NT2/D1 (cell line): ENCODE data around the gene MRPL51.

Experiments
- SUZ12 ChIP-seq: IDR thresholded peaks from 2 replicates; pipeline ENCODE4 v1.6.1; 2011; ENCODE audit not compliant: insufficient read length, insufficient read depth; ENCODE audit errors: extremely low read depth
- YY1 ChIP-seq: IDR thresholded peaks from 2 replicates; pipeline ENCODE4 v1.6.1; 2011; ENCODE audit not compliant: insufficient read length, insufficient read depth
- ZNF274 ChIP-seq: IDR thresholded peaks from 2 replicates; pipeline ENCODE4 v1.6.1; 2011; ENCODE audit warnings: mild to moderate bottlenecking, low read depth, low read length

DNA sequence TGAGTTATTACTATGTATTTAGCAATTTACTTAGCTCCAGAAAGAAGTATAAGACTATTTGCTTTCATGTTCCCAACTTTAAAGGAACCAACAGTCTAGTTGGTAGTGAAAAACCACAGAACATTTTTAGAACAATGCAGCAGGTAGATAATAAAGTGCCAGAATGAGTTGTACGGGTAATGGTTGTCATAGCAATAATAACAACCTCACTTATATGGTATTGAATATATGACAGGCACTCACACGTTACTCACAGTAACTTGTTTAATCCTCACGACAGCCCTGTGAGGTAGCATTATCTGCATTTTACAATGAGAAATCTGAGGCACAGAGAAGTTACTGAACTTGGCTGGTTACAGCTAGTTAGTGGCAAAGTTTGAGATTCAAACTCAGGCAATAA, 30.6 kb upstream of the MRPL51 start:
- TF ChIP-seq YY1 (no peak), ZNF274 (no peak), SUZ12 (no peak)
